A673 (cell line): ENCODE results near the gene PNLIP. TPM values are rescaled to one million over a fixed set of nuclear protein-coding genes. Genes with fewer than 3 reads are reported as not detected.

Experiments used
- BruUV-seq: library from RNA; stranded (reverse); fragments of 400-500 nt; replicated peaks from 2 replicates; lab custom pipeline; 2021; lab: Mats Ljungman, UMichigan
- CTCF ChIA-PET: fragments of 300-600 bp; sonication (Branson Sonifier 250); formaldehyde crosslinking; loops from one replicate; lab custom pipeline; 2022; ENCODE audit warnings: antibody characterized with exemption; lab: Charles Lee
- POLR2A ChIA-PET: fragments of 300-600 bp; sonication (Branson Sonifier 250); formaldehyde crosslinking; loops from one replicate; lab custom pipeline; 2022; ENCODE audit warnings: antibody characterized with exemption; ENCODE audit not compliant: low non-redundant PET; lab: Charles Lee
- DNase-seq: peaks from one replicate; pipeline ENCODE4 v3.0.0-alpha.2; 2015; ENCODE audit warnings: low spot score
- H3K27ac ChIP-seq: fragments of 200-600 bp; sonication (generic); 2 replicates; pipeline ENCODE4 v1.5.1; 2016; ENCODE audit warnings: mixed run types, low read depth, mild to moderate bottlenecking, mixed read lengths, antibody characterized with exemption, low read length; ENCODE audit not compliant: poor library complexity, severe bottlenecking
- H3K27me3 ChIP-seq: fragments of 200-600 bp; sonication (generic); replicated peaks from 2 replicates; pipeline ENCODE4 v1.6.1; 2017; ENCODE audit warnings: mixed run types, low read depth, mild to moderate bottlenecking, mixed read lengths, antibody characterized with exemption, low read length; ENCODE audit not compliant: insufficient read depth, poor library complexity
- H3K36me3 ChIP-seq: fragments of 200-600 bp; sonication (generic); 2 replicates; pipeline ENCODE4 v1.6.1; 2016; ENCODE audit warnings: mixed run types, mild to moderate bottlenecking, mixed read lengths, antibody characterized with exemption, low read length; ENCODE audit not compliant: insufficient read depth, poor library complexity, severe bottlenecking
- H3K4me1 ChIP-seq: fragments of 200-600 bp; sonication (generic); 2 replicates; pipeline ENCODE4 v1.6.1; 2017; ENCODE audit warnings: mixed run types, mild to moderate bottlenecking, mixed read lengths, antibody characterized with exemption, low read length; ENCODE audit not compliant: insufficient read depth, poor library complexity, severe bottlenecking
- H3K4me3 ChIP-seq: fragments of 200-600 bp; sonication (generic); 2 replicates; pipeline ENCODE4 v1.5.1; 2016; ENCODE audit warnings: low read depth, mixed run types, mild to moderate bottlenecking, mixed read lengths, low read length; ENCODE audit not compliant: poor library complexity, severe bottlenecking
- H3K9me3 ChIP-seq: fragments of 200-600 bp; sonication (generic); 2 replicates; pipeline ENCODE4 v1.6.1; 2016; ENCODE audit warnings: mixed run types, low read depth, mild to moderate bottlenecking, mixed read lengths, antibody characterized with exemption, low read length; ENCODE audit not compliant: poor library complexity, severe bottlenecking
- EZH2 ChIP-seq: fragments of 200-600 bp; sonication (generic); IDR thresholded peaks from 2 replicates; pipeline ENCODE4 v1.6.1; 2017; ENCODE audit warnings: borderline replicate concordance, low read depth, mild to moderate bottlenecking, mixed read lengths, antibody characterized with exemption, low read length; ENCODE audit not compliant: poor library complexity, severe bottlenecking
- intact Hi-C: fragments of 100-400 bp; cut with micrococcal nuclease; formaldehyde crosslinking; loops from one replicate; pipeline ENCODE4 v1.10.0; 2022; ENCODE audit not compliant: unreplicated experiment
- total RNA-seq: library from RNA; stranded (reverse); gene quantifications from 2 replicates; pipeline ENCODE4 v1.2.3, GENCODE V29; 2021
- TF ChIP-seq, protein P1 (sequence below): fragments of 300-800, 200-600 bp; sonication (generic); conservative IDR thresholded peaks from 2 replicates; pipeline ENCODE4 v1.5.1; 2017; ENCODE audit warnings: low read depth, mild to moderate bottlenecking, antibody characterized with exemption, low read length, moderate library complexity, mixed read lengths

The PNLIP gene
- total RNA-seq, 1 experiment from 2014 or later = not detected

DNA sequence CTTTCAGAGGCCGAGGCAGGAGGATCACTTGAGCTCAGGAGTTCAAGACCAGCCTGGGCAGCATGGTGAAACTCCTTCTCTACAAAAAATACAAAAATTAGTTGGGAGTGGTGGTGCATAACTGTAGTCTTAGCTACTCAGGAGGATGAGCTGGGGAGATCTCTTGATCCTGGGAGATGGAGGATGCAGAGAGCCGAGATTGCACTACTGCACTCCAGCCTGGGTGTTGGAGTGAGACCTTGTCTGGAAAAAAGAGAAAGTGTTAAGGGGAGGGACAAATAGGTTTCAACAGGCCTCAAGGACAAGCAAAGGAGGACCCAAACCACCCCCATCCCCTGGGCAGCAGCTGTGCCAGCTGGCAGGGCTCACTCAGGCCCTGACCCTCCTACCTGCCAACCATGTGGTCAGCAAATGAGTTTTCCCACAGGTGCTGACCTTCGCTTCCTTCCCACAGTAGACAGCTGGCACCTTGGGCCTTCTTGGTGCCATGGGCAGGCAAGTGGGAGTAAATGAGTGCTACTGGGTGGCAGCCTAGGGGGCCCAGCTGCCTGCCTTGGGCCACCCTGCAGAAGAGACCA is 69.6 kb downstream of the PNLIP start:
- POLR2A ChIA-PET = interaction anchor here (0.6 kb wide), 1 partner anchor 711 kb away, joined by 3 read pairs; no protein-coding TSS in a partner anchor
- BruUV-seq = no TSS peak
- Histone ChIP-seq H3K36me3 (no peaks in the 10 kb centered on the region), H3K4me3 (no peak overlapping the region), H3K9me3 (no peaks in the 10 kb centered on the region), H3K27ac (no peak overlapping the region), H3K4me1 (no peaks in the 10 kb centered on the region), H3K27me3 (no peaks in the 10 kb centered on the region)
- CTCF ChIA-PET = no interaction called here
- no peak for DNase-seq
- no peak for TF ChIP-seq EZH2
- TF ChIP-seq, protein P1, sequence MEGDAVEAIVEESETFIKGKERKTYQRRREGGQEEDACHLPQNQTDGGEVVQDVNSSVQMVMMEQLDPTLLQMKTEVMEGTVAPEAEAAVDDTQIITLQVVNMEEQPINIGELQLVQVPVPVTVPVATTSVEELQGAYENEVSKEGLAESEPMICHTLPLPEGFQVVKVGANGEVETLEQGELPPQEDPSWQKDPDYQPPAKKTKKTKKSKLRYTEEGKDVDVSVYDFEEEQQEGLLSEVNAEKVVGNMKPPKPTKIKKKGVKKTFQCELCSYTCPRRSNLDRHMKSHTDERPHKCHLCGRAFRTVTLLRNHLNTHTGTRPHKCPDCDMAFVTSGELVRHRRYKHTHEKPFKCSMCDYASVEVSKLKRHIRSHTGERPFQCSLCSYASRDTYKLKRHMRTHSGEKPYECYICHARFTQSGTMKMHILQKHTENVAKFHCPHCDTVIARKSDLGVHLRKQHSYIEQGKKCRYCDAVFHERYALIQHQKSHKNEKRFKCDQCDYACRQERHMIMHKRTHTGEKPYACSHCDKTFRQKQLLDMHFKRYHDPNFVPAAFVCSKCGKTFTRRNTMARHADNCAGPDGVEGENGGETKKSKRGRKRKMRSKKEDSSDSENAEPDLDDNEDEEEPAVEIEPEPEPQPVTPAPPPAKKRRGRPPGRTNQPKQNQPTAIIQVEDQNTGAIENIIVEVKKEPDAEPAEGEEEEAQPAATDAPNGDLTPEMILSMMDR = no peak
- intact Hi-C loops = no loop called here

Other genes with a start within 250 kb of the PNLIP start
- not detected in 2 replicates for gene CCDC172, start 221.5 kb upstream of the PNLIP start, total RNA-seq
- not detected in 2 replicates for gene PNLIPRP3, start 118.1 kb upstream of the PNLIP start, total RNA-seq
- not detected in 2 replicates for gene PNLIPRP1, start 45.0 kb downstream of the PNLIP start, total RNA-seq
- not detected in 2 replicates for gene PNLIPRP2, start 75.0 kb downstream of the PNLIP start, total RNA-seq
- 1.4 and 1.5 TPM in 2 replicates for gene HSPA12A, start 196.6 kb downstream of the PNLIP start, total RNA-seq